HG02571 (cell line): Measurements from ENCODE around the gene PRKCH.

Source experiments
- ATAC-seq: cut with Tn5 transposase; IDR thresholded peaks from one replicate; pipeline ENCODE4 v1.9.1; 2021; ENCODE audit warnings: mild to moderate bottlenecking, moderate library complexity; ENCODE audit not compliant: unreplicated experiment

PRKCH gene

DNA sequence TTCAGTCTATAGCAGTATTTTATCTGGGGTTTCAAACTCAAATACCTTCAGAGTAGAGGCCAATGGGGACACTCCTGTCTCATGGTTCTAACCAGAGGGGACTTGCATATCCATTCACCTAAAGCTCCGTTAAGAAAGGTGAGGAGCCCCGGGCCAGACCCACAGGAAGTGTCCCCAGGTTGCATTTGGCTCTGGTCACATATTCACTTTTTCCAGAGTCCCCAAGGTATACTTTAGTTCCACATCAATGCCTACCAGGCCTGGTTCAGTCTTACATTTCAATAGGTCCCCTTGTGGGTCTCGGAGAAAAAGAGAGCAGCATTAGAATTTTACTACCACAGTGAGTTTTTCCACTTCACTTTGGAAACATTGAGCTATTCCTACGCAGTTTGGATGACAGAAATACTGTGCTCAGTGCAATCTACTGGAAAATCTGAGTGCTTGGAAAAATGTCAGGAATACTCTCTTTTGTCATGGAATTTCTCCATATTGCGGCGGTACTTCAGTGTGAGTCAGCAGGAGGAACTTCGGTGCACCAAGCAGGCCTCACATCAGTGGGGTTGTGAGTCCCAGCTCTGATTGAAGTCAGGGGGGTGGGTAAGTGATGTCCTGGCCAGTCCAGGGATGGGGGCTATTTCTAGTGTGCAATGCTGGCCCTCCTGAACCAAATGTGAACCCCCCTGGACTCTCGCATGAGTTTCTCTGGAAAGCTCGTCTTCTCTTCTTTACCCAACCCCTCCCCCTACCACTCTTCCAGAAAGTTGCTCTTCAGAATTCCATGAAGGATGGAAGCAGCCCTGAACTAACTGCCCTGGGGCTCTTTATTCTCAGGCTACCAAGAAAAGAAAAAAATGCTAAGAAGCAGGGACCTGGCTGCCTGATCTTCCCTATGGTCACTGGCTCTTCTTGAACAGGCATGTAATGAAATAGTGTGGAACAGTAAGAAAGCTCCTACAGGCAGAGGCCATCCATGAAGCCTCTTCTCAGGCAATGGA lies 184.7 kb downstream of the PRKCH start:
- no peak for ATAC-seq

DNA sequence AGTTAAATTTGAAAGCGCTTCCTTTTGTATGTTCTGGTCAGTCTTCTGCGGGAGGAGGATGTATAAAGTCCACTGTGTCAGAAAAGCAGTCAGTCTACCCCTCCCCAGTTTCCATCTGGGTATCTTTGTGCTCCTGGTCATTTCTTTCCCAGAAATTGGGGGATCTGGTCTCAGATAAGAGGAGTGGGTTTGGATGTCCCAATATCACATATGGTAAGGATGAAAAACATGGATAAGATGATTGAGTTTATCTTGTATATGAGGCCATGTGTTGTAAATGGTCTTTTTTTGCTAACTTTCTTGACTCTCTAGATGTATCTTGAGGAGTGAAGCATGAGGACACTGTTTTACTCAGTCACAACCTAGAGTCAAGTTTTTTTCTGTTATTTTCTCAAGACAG lies 187.1 kb downstream of the PRKCH start:
- no peak for ATAC-seq

DNA sequence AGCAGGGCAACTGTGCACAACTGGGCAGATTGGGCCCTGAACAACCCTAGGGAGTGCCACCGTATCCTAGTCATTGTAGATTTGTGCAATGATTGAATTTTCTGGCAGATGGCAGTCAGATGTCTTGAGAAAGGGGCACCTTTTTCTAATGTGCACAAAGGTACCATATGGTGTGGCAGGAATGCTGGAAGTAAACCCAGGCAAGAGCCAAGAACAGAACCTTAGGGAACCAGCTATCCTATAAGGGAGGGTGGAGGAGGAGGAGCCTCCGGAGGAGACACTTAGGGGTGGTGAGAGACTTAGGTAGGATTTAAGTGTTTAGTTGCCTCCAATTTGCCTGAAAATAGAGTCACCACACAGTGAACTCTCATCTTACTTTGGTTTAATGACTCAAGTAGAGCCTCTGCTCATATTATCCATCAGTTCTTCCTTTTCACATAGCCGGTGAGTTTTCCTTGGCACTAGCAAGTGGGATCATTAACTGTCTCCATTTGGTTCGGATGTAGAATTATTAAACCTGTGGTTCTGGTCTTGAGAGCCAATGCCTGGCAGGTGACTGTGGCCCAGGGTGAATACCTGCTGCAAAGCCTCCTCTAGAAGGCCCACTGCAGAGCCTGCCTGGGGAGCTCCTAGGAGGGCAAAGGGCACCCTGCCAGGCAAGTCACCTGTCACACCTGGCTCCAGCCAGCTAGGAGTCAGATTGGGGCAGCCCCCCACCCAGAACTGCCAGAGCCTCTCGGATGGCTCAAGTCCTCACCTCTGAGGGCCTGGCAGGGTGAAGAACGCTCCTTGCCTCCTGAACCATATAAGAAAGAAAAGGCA lies 189.6 kb downstream of the PRKCH start:
- no peak for ATAC-seq

DNA sequence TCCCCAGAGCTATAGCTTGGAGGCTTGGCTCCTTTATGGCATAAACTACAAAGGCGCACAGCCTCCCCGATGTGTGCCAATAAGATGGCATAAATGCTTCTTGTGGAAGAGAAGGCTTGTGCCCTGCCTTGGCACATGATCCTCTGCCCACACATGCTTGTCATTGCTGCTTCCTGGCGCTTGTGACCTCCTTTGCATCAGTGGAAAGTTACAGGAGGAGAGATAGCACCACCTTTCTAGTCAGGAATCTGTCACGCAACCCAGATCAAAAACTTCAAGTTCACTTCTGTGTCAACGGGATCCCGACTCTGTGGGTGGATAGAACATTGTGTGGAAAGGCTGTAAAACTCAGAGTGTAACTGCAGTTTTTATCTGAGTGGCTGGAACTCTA lies 190.2 kb downstream of the PRKCH start:
- no peak for ATAC-seq

DNA sequence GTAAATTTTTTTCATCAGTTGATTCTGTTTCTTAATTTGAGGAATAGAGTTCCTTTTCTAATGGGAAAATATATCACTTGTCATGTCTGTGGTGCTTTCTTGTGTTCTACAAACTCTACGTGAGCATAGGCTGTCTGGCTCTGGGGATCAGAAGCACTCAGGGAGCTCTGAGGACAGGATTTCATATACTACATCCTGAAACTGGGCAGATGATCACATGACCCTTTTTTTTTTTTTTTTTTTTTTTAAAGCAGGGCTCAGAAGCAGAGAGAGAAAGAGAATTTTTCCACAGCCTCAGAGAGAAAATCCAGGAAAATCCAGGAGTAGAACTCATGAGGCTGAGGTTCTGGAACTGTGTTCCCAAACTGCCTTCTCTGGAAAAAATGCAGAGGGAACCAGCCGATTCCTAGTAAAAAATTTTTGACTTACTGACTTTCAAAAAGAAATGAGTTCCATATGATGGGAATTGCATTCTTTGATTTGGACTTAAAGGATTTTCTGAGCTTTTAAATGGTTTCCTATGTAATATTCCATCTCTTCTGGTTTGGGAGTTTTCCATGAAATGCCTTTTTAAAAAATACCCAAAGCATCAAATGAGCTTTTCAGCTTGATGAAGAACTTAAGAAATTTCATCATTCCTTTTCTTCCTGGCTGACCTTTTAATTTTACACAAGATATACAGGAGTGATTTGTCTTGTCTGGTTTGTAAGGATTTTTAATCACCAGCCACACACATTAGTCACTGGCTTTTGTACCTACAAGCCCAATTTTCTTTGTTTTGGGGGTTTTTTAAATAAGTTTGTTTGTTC lies 190.9 kb downstream of the PRKCH start:
- no peak for ATAC-seq

DNA sequence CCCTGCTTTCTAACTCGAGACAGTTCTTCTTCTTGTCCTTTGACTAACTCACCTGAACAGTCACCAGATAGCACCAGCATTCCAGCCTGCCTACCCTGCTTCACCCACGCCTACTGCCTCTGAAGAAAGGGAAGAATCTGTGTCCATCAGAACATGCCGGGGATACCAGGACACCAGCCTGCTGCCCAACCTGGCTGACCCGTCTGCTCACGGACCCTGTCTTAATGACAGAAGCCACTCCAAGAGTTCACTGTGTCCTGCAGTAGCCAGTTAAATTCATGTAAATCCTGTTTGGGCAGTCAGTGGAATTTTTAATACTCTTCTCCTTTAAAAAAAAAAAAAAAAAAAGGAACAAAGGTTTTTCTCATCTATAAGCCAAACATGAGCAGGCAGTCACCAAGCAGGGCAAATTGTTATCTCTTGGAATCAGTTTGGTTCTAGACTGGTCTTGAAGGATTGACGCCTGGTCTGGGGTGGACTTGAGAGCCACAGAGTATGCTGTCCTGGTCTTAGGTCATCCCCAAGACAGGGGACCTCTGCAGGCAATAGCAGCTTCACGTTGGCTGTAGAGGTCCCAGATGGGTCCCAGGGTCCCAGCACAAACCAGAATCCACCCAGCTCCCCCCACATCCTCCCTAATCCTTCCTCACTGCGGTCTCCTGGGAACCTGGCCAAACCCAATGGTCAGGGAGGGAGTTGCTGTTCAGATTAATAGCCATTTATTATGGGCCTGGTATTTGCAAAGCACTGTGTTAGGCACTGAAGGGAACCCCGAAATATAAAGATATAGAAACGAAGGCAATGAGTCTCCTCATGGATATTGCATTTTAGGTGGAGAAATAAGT lies 192.8 kb downstream of the PRKCH start:
- no peak for ATAC-seq

DNA sequence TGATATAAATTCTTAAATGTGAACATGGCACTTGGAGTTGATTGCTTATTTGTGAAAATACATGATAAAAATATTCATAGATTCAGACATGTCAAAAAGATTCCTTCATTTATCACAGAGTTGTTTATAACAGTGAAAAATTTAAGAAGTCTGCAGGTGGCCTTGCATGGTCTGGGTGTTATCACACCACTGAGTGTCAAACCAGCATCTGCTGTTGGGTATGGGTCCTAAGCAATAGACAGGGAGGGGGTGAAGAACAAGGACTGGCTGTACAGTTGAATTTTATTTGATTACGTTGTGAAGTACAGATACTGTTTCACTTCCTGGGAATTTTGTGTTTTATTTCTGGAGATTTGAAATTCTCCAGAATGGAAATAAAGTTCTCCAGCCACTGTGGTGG lies 193.5 kb downstream of the PRKCH start:
- no peak for ATAC-seq

DNA sequence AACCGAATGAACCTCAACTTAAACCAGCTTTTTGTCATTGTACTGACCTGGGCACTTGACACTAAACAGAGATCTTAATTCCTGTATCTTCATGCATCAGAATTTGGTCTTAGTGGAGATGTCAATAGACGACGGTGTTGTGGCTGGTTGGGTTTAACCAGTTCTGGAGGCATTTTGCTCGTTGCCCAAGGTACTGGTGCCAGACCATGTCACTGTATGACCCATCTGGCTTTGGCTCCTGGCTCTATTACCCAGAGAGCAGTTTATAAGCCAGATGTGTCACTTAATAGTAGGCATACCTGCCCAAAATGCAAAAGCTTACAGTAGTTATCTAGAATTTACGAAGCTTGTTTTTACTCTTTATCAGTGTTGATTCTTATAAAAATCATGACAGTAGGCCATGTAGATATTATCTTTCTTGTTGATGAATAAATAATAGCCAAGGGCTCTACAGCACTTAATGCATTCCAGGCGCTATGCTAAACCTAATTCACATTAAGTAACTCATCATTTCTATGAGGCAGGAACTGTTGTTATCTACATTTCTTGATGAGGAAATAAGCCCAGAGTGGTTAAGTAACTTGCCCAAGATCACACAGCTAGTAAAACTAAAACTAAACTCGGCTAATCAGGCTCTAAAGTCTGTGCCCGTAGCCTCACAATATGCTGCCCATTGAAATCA lies 194.2 kb downstream of the PRKCH start:
- ATAC-seq, result no peak

DNA sequence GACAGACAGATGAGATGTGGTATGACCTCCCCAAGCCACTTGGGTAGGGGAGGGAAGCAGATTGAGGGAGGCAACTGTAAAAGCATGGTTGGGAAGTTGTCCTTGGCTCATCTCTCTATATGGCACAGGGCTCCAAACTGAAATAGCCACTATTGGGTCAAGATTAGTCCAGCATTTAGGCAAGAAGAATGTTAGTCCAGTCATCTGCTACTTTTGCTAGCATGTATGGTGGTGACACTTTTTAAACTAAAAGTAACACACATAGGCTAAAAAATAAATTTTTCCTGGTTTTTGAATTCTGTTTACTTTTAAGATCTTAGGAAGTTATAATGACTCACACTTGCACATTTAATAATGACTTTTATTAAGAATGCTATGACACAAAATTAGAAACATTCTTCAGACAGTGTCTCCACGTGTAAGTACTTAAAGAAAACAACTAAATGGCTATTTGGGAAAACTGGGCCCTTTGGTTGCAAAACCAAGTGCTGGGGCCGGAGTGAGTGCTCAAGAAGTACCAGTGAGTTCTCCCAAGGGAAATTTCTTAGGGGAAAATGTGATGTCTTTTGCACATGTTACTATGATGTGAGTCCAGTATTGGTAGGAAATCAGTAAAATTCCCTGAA lies 194.9 kb downstream of the PRKCH start:
- ATAC-seq, result no peak

DNA sequence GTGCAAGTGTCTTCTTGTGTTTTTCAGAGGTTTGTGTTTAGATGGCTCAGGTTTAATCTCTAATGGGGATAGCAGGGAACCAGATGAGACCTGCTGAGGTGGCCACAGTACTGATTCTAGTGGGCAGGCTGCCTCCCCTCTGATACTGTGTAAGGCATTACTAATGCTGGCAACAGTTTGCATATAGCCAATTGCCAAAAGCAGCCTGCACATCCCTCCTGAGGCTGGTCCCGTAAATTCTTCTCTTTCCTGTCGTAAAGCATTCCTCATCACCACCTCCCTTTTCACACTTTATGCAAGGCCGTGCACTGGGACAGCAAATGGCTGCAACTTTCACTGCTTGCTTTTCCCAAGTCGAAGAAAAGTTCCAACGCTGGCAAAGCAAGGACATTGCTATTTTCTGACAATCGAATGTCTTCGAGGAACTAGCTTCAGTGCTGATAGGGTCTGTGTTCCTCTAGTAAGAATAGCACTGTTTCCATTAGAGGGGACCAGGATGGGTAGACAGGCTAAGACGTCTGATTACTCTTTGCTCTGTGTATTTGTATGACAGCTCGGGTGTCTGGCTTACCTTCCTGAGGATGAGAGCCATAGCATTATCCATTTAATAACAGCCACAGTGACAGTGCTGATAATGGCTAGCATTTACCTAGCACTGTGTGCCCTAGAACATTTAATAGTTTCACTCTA lies 195.7 kb downstream of the PRKCH start:
- ATAC-seq, result no peak

DNA sequence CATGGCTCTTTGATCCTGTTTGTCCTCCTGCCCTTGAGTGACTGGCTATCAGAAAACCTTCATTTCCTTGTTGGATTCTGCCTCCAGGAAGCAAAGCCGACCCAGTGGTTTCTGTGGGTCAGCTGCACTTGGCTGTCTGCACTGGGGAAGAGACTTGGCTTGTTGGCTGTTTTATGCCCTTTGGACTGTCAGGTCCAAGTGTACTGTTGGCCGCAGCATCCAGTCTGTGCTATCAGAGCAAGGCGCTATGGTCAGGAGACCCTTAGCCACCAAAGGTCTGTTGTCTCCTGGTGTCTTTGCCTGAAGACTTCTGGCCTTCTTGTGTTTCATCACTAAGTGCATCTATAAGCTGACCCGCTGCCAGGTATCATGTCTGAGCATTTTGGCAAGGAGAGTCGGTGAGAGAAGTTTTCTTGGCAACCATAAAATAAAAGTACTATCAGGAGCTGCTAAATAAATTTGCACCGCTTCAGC lies 196.6 kb downstream of the PRKCH start:
- no peak for ATAC-seq

DNA sequence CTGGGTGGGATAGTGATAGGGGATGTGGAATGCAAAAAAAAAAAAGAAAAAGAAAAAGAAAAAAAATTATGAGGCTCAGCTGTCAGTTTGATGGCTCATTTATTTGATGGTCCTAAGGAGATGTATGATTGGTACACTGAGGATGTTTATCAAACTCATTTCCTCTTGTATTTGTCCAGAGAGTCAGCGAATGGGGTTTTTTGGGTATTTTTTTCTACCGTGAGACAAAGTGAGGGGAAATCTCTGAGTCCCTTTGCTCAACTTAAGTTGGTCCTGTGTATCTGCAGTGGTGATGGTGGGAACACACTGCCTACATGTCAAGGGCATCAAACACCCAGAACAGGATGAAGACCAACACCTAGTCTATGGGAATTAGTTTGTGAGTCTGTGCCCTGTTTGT lies 197.0 kb downstream of the PRKCH start:
- ATAC-seq, result no peak

DNA sequence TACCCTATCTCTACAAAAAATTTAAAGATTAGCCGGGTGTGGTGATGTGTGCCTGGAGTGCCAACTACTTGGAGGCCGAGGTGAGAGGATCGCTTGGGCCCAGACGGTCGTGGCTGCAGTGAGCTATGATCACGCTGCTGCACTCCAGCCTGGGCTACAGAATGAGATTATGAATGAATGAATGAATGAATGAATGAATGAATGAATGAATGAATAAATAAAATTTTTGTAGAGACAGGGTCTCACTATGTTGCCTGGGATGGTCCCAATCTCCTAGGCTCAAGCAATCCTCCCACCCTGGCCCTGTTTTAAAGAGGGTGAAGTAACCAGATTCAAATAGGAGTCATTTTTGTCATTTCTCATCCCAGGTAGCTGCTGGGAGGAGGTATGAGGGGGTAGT lies 197.7 kb downstream of the PRKCH start:
- no peak for ATAC-seq

DNA sequence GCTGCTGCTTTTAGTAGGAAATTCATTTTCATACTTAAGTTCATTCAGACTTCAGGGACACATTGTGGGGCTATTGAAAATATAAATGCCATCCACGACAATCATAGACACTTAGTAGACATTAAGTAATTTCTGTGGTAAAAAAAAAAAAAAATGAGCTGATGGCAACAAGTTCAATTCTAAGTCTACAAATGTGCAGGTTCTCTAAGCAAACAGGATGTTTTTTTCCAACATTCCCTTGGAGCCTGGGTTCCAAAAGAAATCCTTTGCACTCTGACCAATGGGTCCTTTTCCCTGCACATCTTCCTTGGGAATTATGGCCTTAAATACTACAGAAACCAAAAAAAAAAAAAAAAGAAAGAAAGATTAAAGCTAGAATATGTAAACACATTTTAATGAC lies 198.4 kb downstream of the PRKCH start:
- no peak for ATAC-seq

DNA sequence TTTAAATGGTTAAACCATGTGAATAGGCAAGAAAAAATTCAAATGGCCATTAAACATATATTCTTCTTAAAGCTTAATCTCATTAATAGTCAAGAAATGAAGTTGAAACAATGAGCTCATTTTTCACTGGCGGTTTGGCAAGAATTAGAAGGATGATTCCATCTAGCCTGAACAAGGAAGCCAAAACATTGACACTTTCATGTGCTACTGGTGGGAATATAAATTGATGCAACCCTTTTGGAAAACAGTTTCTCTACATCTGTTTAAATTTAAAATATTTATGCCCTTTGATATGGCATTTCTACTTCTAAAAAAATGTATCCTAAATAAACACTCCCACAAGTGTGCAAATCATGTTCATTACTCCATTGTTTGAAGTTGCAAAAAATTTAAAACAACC lies 199.2 kb downstream of the PRKCH start:
- no peak for ATAC-seq

DNA sequence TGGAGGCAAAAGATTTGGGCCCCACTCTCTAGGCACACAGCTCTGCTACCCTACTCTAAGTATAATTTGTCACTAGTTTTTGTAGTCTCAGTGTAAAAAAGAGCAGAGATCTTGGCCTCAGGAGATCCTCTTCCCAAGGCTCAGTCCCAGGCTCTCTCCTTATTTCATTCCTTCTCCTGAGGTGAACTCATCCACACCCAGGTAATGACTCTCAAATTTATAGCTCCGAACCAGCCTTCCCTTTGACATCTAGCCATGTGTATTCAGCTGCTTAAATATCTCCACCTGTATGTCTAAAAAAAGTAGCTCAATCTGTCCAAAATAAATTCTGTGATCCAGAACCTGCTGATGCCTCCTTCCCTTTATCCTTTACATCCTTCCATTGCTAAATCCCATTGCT lies 200.4 kb downstream of the PRKCH start:
- no peak for ATAC-seq

DNA sequence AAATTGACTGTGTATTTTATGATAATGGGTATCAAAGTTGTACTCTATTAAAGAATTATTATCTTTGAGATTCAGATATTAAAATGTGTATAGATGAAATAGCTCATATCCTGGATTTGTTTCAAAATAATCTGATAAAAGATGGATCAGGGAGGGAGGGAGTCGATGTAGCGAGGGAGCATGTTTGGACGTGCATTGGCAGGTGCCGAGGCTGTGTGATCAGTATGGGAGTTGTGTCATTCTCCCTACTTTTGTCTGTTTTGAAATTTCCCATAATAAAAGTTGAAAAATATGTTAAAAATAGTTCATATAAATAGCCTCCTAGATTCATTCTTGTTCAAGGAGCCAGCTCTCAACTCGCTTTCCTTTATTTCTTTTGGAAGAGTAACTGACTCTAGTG lies 202.4 kb downstream of the PRKCH start:
- ATAC-seq, result no peak

DNA sequence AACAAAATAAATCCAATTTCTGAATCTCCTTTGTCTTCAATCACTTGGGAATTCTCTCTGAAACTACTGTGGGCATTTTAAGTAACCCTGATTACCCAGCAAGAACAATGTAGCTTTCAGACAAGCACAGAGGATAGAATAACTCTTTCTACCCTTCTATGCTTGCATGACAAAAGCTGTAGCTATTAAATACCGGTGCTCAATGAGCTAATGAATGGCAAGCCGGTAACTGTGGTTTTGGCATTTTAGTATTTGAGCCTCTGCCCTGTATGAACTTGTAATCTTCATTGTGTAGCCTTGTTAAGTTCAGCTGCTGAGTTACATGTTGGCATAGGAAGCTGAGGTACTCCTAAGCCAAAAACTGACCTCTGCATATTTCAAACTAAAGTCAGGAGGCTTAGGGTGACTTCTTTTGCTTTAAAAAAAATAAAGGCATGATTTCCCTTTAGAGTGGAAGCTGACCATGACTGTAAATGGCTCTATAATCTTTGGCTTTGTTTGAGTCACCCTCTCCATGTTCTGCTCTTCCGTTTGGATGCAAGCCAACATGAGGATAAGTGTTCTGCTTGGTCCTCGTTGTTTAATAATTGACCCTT lies 202.9 kb downstream of the PRKCH start:
- no peak for ATAC-seq
